Uterus (tissue), 2 donors: ENCODE results near the gene TUBGCP4.

Experiments used
- POLR2A ChIP-seq, 2 donors: fragments of 450-650 bp; IDR thresholded peaks; one replicate each; pipeline ENCODE4 v1.6.1; 2016; ENCODE audit warnings: antibody characterized with exemption in 2 of 2, mild to moderate bottlenecking in 1 of 2, moderate library complexity in 1 of 2
- TF ChIP-seq, protein P1 (sequence below), 4 experiments: fragments of 200-600 bp in 2 of 4; fragments of 450-650 bp in 2 of 4; sonication (generic) in 2 of 4; IDR thresholded peaks; one replicate each; pipeline ENCODE4 v1.5.1; 2016 to 2019; ENCODE audit warnings: antibody characterized with exemption in 4 of 4, mild to moderate bottlenecking in 2 of 4, moderate library complexity in 1 of 4

GRCh38 chr15:43423793-43424192 is 52.9 kb downstream of the TUBGCP4 start:
- TF ChIP-seq, protein P1, sequence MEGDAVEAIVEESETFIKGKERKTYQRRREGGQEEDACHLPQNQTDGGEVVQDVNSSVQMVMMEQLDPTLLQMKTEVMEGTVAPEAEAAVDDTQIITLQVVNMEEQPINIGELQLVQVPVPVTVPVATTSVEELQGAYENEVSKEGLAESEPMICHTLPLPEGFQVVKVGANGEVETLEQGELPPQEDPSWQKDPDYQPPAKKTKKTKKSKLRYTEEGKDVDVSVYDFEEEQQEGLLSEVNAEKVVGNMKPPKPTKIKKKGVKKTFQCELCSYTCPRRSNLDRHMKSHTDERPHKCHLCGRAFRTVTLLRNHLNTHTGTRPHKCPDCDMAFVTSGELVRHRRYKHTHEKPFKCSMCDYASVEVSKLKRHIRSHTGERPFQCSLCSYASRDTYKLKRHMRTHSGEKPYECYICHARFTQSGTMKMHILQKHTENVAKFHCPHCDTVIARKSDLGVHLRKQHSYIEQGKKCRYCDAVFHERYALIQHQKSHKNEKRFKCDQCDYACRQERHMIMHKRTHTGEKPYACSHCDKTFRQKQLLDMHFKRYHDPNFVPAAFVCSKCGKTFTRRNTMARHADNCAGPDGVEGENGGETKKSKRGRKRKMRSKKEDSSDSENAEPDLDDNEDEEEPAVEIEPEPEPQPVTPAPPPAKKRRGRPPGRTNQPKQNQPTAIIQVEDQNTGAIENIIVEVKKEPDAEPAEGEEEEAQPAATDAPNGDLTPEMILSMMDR (IDR thresholded peaks at IDR 0.05): no peak
- no peak for TF ChIP-seq POLR2A (IDR thresholded peaks at IDR 0.05)
